Transverse colon (tissue), 4 donors: ENCODE data around the gene UTY. TPM values are rescaled to one million over a fixed set of nuclear protein-coding genes. Genes with fewer than 3 reads are reported as not detected.

Experiments
- DNase-seq: peaks from one replicate; pipeline ENCODE4 v3.0.0-alpha.2; 2019
- H3K27ac ChIP-seq, 4 donors: fragments of 200-600 bp; sonication (generic); 2 replicates each; pipeline ENCODE4 v1.5.1; 2016 to 2018; ENCODE audit warnings: inconsistent platforms in 4 of 4
- H3K27me3 ChIP-seq: fragments of 200-600 bp; sonication (generic); 2 replicates; pipeline ENCODE4 v1.5.1; 2017; ENCODE audit warnings: inconsistent platforms
- H3K36me3 ChIP-seq, 4 donors: fragments of 200-600 bp; sonication (generic); 2 replicates each; pipeline ENCODE4 v1.5.1; 2017 to 2019; ENCODE audit warnings: inconsistent platforms in 4 of 4
- H3K4me1 ChIP-seq, 4 donors: fragments of 200-600 bp; sonication (generic); 2 replicates each; pipeline ENCODE4 v1.5.1; 2017 to 2020; ENCODE audit warnings: inconsistent platforms in 4 of 4
- H3K4me3 ChIP-seq, 4 donors: fragments of 200-600 bp; sonication (generic); 1 replicate in 1 of 4; 2 replicates in 3 of 4; pipeline versions ENCODE4 v1.5.1 to v1.6.1; 2017 to 2019; ENCODE audit warnings: inconsistent platforms in 4 of 4
- H3K9me3 ChIP-seq, 2 donors: fragments of 200-600 bp; sonication (generic); 2 replicates each; pipeline ENCODE4 v1.5.1; 2017 to 2019; ENCODE audit warnings: inconsistent platforms in 2 of 2
- CTCF ChIP-seq, 5 experiments: fragments of 200-600 bp in 3 of 5; fragments of 450-650 bp in 2 of 5; sonication (generic) in 3 of 5; IDR thresholded peaks; 1 replicate in 2 of 5; 2 replicates in 3 of 5; pipeline ENCODE4 v1.5.1; 2016 to 2017; ENCODE audit warnings: antibody characterized with exemption in 5 of 5, inconsistent platforms in 3 of 5, mild to moderate bottlenecking in 2 of 5, moderate library complexity in 1 of 5
- EP300 ChIP-seq: sonication (generic); formaldehyde crosslinking; IDR thresholded peaks from one replicate; pipeline ENCODE4 v1.6.1; 2017; ENCODE audit warnings: antibody characterized with exemption, low read depth
- POLR2A ChIP-seq: fragments of 450-650 bp; IDR thresholded peaks from one replicate; pipeline ENCODE4 v1.6.1; 2016; ENCODE audit warnings: antibody characterized with exemption, mild to moderate bottlenecking, moderate library complexity
- POLR2AphosphoS5 ChIP-seq, 3 donors: sonication (generic); formaldehyde crosslinking; IDR thresholded peaks; one replicate each; pipeline ENCODE4 v1.6.1; 2016; ENCODE audit warnings: antibody characterized with exemption in 3 of 3
- WGBS, 2 donors: methylation state at CpG; one replicate each; pipeline ENCODE4 v1.1.5; 2018; ENCODE audit warnings: low coverage in 1 of 2; 5-methylcytosine and 5-hydroxymethylcytosine counted together
- in situ Hi-C, 4 donors: fragments of 200-750 bp; cut with MboI; loops; one replicate each; pipeline versions ENCODE4 v1.15.0 to v1.15.1; 2017; ENCODE audit warnings: low sequenced_read_pairs in 3 of 4, low pct_ligation_motif_present in 1 of 4, low pct_unique_long_range_greater_than_20kb in 1 of 4
- intact Hi-C: fragments of 100-400 bp; cut with DNase I; formaldehyde crosslinking; loops from one replicate; pipeline ENCODE4 v1.15.1; 2023; ENCODE audit warnings: low total_unique reads
- total RNA-seq, 4 donors: library from RNA; depleted of rRNA; stranded (reverse); fragments of >200 nt; gene quantifications; one replicate each; pipeline ENCODE4 v1.1.0, GENCODE V29; 2016

Gene UTY
- total RNA-seq, 4 donors from 2014 or later = 50.8 to 137 TPM; not detected in 2

DNA sequence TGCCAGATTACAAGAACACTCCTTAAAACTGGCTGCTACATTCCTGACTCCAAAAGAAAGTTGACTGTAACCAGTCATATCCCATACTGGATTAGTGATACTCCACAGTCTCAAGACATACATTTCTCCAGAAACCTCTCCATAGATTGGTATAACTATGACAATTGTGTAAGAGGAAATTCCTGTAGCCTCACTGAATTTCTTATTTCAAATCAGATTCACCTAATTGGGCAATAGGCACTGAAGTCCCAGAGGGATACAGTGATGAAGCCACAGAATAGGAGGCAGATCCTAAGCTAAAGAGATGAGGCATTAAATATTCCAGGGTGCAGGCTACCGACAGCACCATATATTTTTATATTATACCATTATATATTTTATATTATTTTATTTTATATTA is 39.0 kb downstream of the UTY start:
- no peak for DNase-seq
- no peaks in the 10 kb centered on the region for H3K27me3 ChIP-seq
- intact Hi-C loops (no loop called here), in situ Hi-C loops (no loop called here)
- H3K9me3 ChIP-seq = no peaks in the 10 kb centered on the region
- TF ChIP-seq POLR2A (no peak), EP300 (no peak), CTCF (IDR thresholded peaks at IDR 0.05) (no peak), POLR2AphosphoS5 (IDR thresholded peaks at IDR 0.05) (no peak)
- no peak overlapping the region for H3K27ac ChIP-seq
- WGBS, 2 donors = 100% methylated on average over 1 of the region's 1 CpG; no CpG with 5 or more reads in 1 of the 2 donors
- H3K4me3 ChIP-seq = no peak overlapping the region
- no peaks in the 10 kb centered on the region for H3K4me1 ChIP-seq
- no peaks in the 10 kb centered on the region for H3K36me3 ChIP-seq

DNA sequence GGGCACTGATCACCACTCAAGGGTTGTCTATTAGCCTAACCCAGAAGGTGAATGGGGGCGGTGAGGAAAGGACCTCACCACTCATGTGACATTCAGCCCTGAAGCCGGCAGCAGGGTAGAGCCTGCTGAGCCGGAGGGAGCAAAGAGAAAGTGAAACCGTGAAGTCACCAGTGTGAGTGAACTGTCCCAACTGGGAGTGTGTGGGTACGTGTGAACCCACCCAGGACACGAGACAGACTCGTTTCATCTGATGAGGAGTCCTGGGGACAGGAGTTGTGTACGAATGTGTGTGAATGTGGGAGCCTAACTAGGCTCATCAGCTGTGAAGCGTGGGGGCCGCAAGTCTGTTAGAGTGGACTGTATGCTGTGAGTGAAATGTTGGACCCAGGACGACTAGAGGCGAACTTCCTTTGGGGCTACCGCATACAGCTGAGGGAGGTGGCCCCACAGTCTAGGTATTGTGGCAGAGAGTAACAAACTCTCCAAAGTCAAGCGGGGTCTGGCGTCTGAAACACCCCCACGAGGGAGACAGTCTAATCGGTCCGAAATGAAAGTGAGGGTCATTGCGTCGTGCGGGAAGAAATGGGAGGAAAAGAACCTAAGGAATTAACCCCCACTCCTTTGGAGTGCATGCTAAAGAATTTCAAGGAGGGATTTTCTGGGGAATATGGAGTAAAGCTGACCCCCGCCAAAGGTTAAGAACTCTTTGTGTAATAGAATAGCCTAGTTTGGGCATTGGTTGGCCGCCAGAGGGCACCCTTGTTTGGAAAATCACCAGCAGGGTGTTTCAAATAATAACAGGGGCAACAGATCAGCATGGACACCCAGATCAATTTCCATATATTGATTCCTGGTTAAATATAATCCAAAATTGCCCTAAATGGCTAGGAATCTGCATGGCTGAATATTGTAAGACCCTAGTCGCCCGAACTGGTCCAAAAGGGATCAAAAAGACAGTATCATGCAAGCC is 43.6 kb downstream of the UTY start:
- no peak overlapping the region for H3K4me3 ChIP-seq
- in situ Hi-C loops (no loop called here), intact Hi-C loops (no loop called here)
- H3K27ac ChIP-seq = no peak overlapping the region
- no peaks in the 10 kb centered on the region for H3K27me3 ChIP-seq
- no peak for TF ChIP-seq POLR2AphosphoS5 (IDR thresholded peaks at IDR 0.05)
- TF ChIP-seq CTCF (IDR thresholded peaks at IDR 0.05) = peak in 2 of 5 experiments; percentile 17 to 33
- no peak for TF ChIP-seq POLR2A
- no peak for TF ChIP-seq EP300
- no peaks in the 10 kb centered on the region for H3K9me3 ChIP-seq
- H3K36me3 ChIP-seq = no peaks in the 10 kb centered on the region
- 70% methylated on average over 2 of the region's 25 CpGs; no CpG with 5 or more reads in 1 of the 2 donors for WGBS, 2 donors
- no peaks in the 10 kb centered on the region for H3K4me1 ChIP-seq
- DNase-seq = no peak

- TF ChIP-seq POLR2A (no peak), POLR2AphosphoS5 (IDR thresholded peaks at IDR 0.05) (no peak), EP300 (no peak), CTCF (IDR thresholded peaks at IDR 0.05) (no peak)
- Histone ChIP-seq H3K27ac (no peak overlapping the region), H3K27me3 (no peaks in the 10 kb centered on the region), H3K36me3 (no peaks in the 10 kb centered on the region), H3K4me3 (no peak overlapping the region), H3K9me3 (no peaks in the 10 kb centered on the region), H3K4me1 (no peaks in the 10 kb centered on the region)
- in situ Hi-C loops (no loop called here), intact Hi-C loops (no loop called here)
- WGBS, 2 donors = no CpG with 5 or more reads among the region's 22 CpGs
- no peak for DNase-seq
These were observed 44.4 kb downstream of the UTY start for GRCh38 chrY:13435206-13435967.

- H3K27me3 ChIP-seq = no peaks in the 10 kb centered on the region
- TF ChIP-seq POLR2AphosphoS5 (IDR thresholded peaks at IDR 0.05) (no peak), CTCF (IDR thresholded peaks at IDR 0.05) (no peak), EP300 (no peak)
- intact Hi-C loops = no loop called here
- DNase-seq = no peak
- no peak overlapping the region for H3K4me3 ChIP-seq
- no peaks in the 10 kb centered on the region for H3K4me1 ChIP-seq
- no peaks in the 10 kb centered on the region for H3K36me3 ChIP-seq
- in situ Hi-C loops = no loop called here
- H3K9me3 ChIP-seq = peaks cover 0 to 7% of the 10 kb centered on the region in 2 donors
- no CpG with 5 or more reads among the region's 3 CpGs for WGBS, 2 donors
- H3K27ac ChIP-seq = no peak overlapping the region
These were observed 47.4 kb downstream of the UTY start for GRCh38 chrY:13432293-13433025.
